Measurements from ENCODE around the gene RPEL1. TPM values are rescaled to one million over a fixed set of nuclear protein-coding genes. Genes with fewer than 3 reads are reported as not detected.
A peak's percentile ranks its signal among the peaks of the same experiment; 100 is the strongest.

RPEL1 gene
- total and polyA plus RNA-seq, 4 donors: not detected

DNA sequence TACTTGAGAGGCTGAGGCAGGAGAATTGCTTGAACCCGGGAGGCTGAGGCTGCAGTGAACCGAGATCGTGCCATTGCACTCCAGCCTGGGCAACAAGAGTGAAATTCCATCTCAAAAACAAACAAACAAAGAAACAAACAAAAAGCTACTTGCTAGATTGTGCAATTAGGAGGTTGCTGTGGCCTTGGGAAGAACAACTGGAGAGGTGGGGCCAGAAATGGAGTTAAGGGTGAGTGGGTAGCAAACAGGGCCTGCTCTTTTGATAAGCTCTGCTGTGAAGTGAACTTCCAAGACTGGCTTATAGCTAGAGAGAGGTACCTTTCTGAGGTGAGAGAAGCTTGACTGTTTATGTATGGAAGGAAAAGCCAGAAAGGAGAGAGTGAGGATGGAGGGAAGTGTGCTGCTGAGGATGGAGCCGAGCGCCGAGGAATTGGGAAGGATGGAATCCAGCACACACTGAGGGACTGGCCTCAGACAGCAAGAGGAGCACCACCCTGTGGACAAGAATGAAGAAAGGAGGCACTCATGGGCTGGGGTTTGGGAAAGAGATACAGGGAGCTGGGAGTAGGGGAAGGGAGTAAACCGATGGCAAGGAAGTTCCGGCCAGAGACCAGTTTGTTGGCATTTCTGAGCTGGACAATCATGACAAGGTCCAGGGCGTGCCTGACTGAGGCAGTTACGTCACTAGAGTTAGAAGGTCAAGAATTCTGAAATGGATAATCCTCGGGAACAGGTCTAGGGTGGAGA, 7.0 kb upstream of the RPEL1 start:
- H3K9ac ChIP-seq (ENCODE audit: low read depth in 1 of 2, low read length in 2 of 2): no peak overlapping the region
- H3K27me3 ChIP-seq (ENCODE audit: control insufficient read depth in 4 of 4, insufficient read depth in 4 of 4, low read length in 3 of 4): no peaks in the 10 kb centered on the region
- TF ChIP-seq NR2F2 (IDR thresholded peaks at IDR 0.05): no peak
- TF ChIP-seq, protein P1, sequence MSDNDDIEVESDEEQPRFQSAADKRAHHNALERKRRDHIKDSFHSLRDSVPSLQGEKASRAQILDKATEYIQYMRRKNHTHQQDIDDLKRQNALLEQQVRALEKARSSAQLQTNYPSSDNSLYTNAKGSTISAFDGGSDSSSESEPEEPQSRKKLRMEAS (IDR thresholded peaks at IDR 0.05): no peak
- TF ChIP-seq, protein P2, sequence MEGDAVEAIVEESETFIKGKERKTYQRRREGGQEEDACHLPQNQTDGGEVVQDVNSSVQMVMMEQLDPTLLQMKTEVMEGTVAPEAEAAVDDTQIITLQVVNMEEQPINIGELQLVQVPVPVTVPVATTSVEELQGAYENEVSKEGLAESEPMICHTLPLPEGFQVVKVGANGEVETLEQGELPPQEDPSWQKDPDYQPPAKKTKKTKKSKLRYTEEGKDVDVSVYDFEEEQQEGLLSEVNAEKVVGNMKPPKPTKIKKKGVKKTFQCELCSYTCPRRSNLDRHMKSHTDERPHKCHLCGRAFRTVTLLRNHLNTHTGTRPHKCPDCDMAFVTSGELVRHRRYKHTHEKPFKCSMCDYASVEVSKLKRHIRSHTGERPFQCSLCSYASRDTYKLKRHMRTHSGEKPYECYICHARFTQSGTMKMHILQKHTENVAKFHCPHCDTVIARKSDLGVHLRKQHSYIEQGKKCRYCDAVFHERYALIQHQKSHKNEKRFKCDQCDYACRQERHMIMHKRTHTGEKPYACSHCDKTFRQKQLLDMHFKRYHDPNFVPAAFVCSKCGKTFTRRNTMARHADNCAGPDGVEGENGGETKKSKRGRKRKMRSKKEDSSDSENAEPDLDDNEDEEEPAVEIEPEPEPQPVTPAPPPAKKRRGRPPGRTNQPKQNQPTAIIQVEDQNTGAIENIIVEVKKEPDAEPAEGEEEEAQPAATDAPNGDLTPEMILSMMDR (IDR thresholded peaks at IDR 0.05; ENCODE audit: low read depth, low read length, missing input control): peak; percentile 11
- peak; percentile 48 to 71 for TF ChIP-seq RAD21 (IDR thresholded peaks at IDR 0.05)
- TF ChIP-seq FOXA1 (IDR thresholded peaks at IDR 0.05): no peak
- no peak for TF ChIP-seq HNF4G (IDR thresholded peaks at IDR 0.05)
- no peak for TF ChIP-seq YY1 (IDR thresholded peaks at IDR 0.05)
- TF ChIP-seq GABPA (IDR thresholded peaks at IDR 0.05 in 1 of 2, conservative IDR thresholded peaks at IDR 0.05 in 1 of 2): no peak
- no peak overlapping the region for H3K4me3 ChIP-seq (ENCODE audit: low read depth in 1 of 3, low read length in 3 of 3)
- WGBS: 70% methylated on average over 11 of the region's 11 CpGs
- no peak for DNase-seq (ENCODE audit: low spot score)
- no peaks in the 10 kb centered on the region for H3K9me3 ChIP-seq (ENCODE audit: control insufficient read depth in 4 of 4, low read length in 3 of 4)
- peaks cover 0 to 3% (median 1%) of the 10 kb centered on the region in 4 donors for H3K4me1 ChIP-seq (ENCODE audit: control insufficient read depth in 4 of 4, insufficient read depth in 4 of 4, low read length in 3 of 4)
- no peak overlapping the region for H3K27ac ChIP-seq (ENCODE audit: low read depth in 1 of 2, low read length in 2 of 2)
- H3K36me3 ChIP-seq (ENCODE audit: control insufficient read depth in 4 of 4, insufficient read depth in 3 of 4, low read depth in 1 of 4, low read length in 3 of 4): no peaks in the 10 kb centered on the region

DNA sequence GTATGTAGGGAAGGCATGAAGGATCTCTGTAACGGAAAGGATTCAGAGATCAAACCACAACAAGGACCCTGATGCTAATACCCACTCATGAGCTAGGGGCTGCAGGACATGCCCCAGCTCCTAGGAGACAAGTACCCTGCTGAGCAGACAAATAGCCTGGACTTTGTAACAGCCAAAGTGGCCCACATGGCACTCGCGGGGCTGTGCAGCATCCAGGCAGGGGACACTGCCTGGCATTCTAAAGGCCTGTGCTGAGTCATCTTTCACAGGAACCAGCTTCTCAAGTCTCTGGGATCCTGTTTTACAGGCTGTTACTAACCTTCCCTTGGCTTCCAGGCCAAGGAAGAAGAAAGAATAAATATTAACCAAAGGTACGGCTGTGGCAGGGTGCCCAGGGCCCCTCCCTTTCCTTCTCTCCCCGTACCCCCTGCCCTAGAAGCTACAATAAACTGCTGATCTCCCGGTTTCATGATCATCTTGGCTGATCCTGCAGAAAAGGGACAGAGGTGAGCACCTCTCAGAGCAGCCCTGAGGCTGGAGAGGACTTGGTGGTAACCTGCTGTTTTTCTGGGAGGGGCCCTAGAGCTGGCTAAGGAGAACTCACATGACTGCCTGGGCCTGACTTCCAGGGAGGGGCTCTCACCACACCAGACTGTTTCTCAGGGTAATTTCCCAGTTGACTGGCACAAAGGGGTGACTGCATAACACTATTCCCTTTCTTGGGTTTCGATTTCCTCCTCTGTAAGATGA, 4.2 kb upstream of the RPEL1 start:
- H3K27ac ChIP-seq (ENCODE audit: low read depth in 1 of 2, low read length in 2 of 2): no peak overlapping the region
- H3K4me3 ChIP-seq (ENCODE audit: low read depth in 1 of 3, low read length in 3 of 3): no peak overlapping the region
- no peak overlapping the region for H3K9ac ChIP-seq (ENCODE audit: low read depth in 1 of 2, low read length in 2 of 2)

More for the DNA sequence above, 4.2 kb upstream of the RPEL1 start:
- WGBS: 50% methylated on average over 7 of the region's 7 CpGs
- DNase-seq (ENCODE audit: low spot score): no peak
- H3K36me3 ChIP-seq (ENCODE audit: control insufficient read depth in 4 of 4, insufficient read depth in 3 of 4, low read depth in 1 of 4, low read length in 3 of 4): no peaks in the 10 kb centered on the region
- peaks cover 0 to 3% (median 1%) of the 10 kb centered on the region in 4 donors for H3K4me1 ChIP-seq (ENCODE audit: control insufficient read depth in 4 of 4, insufficient read depth in 4 of 4, low read length in 3 of 4)
- no peaks in the 10 kb centered on the region for H3K27me3 ChIP-seq (ENCODE audit: control insufficient read depth in 4 of 4, insufficient read depth in 4 of 4, low read length in 3 of 4)
- TF ChIP-seq, protein P3, sequence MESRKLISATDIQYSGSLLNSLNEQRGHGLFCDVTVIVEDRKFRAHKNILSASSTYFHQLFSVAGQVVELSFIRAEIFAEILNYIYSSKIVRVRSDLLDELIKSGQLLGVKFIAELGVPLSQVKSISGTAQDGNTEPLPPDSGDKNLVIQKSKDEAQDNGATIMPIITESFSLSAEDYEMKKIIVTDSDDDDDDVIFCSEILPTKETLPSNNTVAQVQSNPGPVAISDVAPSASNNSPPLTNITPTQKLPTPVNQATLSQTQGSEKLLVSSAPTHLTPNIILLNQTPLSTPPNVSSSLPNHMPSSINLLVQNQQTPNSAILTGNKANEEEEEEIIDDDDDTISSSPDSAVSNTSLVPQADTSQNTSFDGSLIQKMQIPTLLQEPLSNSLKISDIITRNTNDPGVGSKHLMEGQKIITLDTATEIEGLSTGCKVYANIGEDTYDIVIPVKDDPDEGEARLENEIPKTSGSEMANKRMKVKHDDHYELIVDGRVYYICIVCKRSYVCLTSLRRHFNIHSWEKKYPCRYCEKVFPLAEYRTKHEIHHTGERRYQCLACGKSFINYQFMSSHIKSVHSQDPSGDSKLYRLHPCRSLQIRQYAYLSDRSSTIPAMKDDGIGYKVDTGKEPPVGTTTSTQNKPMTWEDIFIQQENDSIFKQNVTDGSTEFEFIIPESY (IDR thresholded peaks at IDR 0.05): no peak
- no peak for TF ChIP-seq RAD21 (IDR thresholded peaks at IDR 0.05)
- no peak for TF ChIP-seq HNF4G (IDR thresholded peaks at IDR 0.05)
- TF ChIP-seq HNF4A (conservative IDR thresholded peaks at IDR 0.05): peak; percentile 15 to 16
- TF ChIP-seq, protein P4, sequence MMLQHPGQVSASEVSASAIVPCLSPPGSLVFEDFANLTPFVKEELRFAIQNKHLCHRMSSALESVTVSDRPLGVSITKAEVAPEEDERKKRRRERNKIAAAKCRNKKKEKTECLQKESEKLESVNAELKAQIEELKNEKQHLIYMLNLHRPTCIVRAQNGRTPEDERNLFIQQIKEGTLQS (IDR thresholded peaks at IDR 0.05): no peak
- H3K9me3 ChIP-seq (ENCODE audit: control insufficient read depth in 4 of 4, low read length in 3 of 4): no peaks in the 10 kb centered on the region
